Astrocyte (in vitro differentiated cells and primary cell): Measurements from ENCODE around the gene CENPS. TPM values are rescaled to one million over a fixed set of nuclear protein-coding genes. Genes with fewer than 3 reads are reported as not detected.

ENCODE experiments used
- DNase-seq: peaks from one replicate; pipeline ENCODE4 v3.0.0-alpha.2; 2010; ENCODE audit warnings: low read depth
- FAIRE-seq: peaks from 2 replicates; lab custom pipeline; 2011; peaks lifted over from hg19 to GRCh38; lab: Jason Lieb, UNC
- H2AFZ ChIP-seq: 2 replicates; pipeline ENCODE4 v1.6.0; 2012; ENCODE audit warnings: low read depth, low read length, inconsistent platforms
- H3K27ac ChIP-seq: 2 replicates; pipeline ENCODE4 v1.5.1; 2011; ENCODE audit warnings: low read depth, low read length, inconsistent platforms
- H3K27me3 ChIP-seq: 2 replicates; pipeline ENCODE4 v1.6.0; 2011; ENCODE audit warnings: low read length, inconsistent platforms; ENCODE audit not compliant: insufficient read depth
- H3K36me3 ChIP-seq: 2 replicates; pipeline ENCODE4 v1.5.1; 2011; ENCODE audit warnings: low read length, inconsistent platforms; ENCODE audit not compliant: insufficient read depth
- H3K4me1 ChIP-seq: 2 replicates; pipeline ENCODE4 v1.5.1; 2011; ENCODE audit warnings: low read length, inconsistent platforms; ENCODE audit not compliant: insufficient read depth
- H3K4me2 ChIP-seq: 2 replicates; pipeline ENCODE4 v1.6.0; 2012; ENCODE audit warnings: low read length, inconsistent platforms
- H3K4me3 ChIP-seq: 2 replicates; pipeline ENCODE4 v1.5.1; 2011; ENCODE audit warnings: low read depth, mild to moderate bottlenecking, low read length, inconsistent platforms; ENCODE audit not compliant: insufficient read depth
- H3K79me2 ChIP-seq: 2 replicates; pipeline ENCODE4 v1.6.0; 2012; ENCODE audit warnings: mild to moderate bottlenecking, low read length, inconsistent platforms; ENCODE audit not compliant: insufficient read depth
- H3K9ac ChIP-seq: 2 replicates; pipeline ENCODE4 v1.6.0; 2012; ENCODE audit warnings: mild to moderate bottlenecking, low read length, inconsistent platforms
- H3K9me3 ChIP-seq: 2 replicates; pipeline ENCODE4 v1.5.1; 2012; ENCODE audit warnings: low read depth, mild to moderate bottlenecking, low read length, inconsistent platforms; ENCODE audit not compliant: insufficient read depth
- H4K20me1 ChIP-seq: 2 replicates; pipeline ENCODE4 v1.6.0; 2012; ENCODE audit warnings: low read length, inconsistent platforms; ENCODE audit not compliant: insufficient read depth
- H3K27ac Mint-ChIP-seq: one replicate; pipeline ENCODE4 v1.8.0; 2021; ENCODE audit warnings: mild to moderate bottlenecking, mixed read lengths; ENCODE audit not compliant: unreplicated experiment
- H3K27me3 Mint-ChIP-seq: one replicate; pipeline ENCODE4 v1.8.0; 2021; ENCODE audit warnings: low read depth, mixed read lengths; ENCODE audit not compliant: unreplicated experiment
- H3K36me3 Mint-ChIP-seq: one replicate; pipeline ENCODE4 v1.8.0; 2021; ENCODE audit warnings: low read depth, mixed read lengths; ENCODE audit not compliant: unreplicated experiment
- H3K4me1 Mint-ChIP-seq: one replicate; pipeline ENCODE4 v1.8.0; 2021; ENCODE audit warnings: low read depth, mixed read lengths; ENCODE audit not compliant: unreplicated experiment
- H3K4me3 Mint-ChIP-seq: one replicate; pipeline ENCODE4 v1.8.0; 2021; ENCODE audit warnings: mild to moderate bottlenecking, moderate library complexity, mixed read lengths; ENCODE audit not compliant: unreplicated experiment
- H3K9me3 Mint-ChIP-seq: one replicate; pipeline ENCODE4 v1.8.0; 2021; ENCODE audit warnings: mild to moderate bottlenecking, mixed read lengths; ENCODE audit not compliant: unreplicated experiment
- CTCF ChIP-seq: IDR thresholded peaks from 2 replicates; pipeline ENCODE4 v1.5.1; 2011; ENCODE audit warnings: low read depth, mild to moderate bottlenecking, inconsistent platforms, low read length, moderate library complexity; ENCODE audit not compliant: insufficient read depth
- EZH2 ChIP-seq: IDR thresholded peaks from 2 replicates; pipeline ENCODE4 v1.6.1; 2012; ENCODE audit warnings: mild to moderate bottlenecking, low read length, inconsistent platforms; ENCODE audit not compliant: insufficient read depth
- total RNA-seq: library from RNA; stranded (reverse); gene quantifications from 2 replicates; pipeline ENCODE4 v1.2.1, GENCODE V29; 2021

CENPS gene
- total RNA-seq, 1 donor from 2014 or later = 9.0 TPM

- Mint-ChIP-seq H3K27me3 (no peaks in the 10 kb centered on the region), H3K9me3 (no peaks in the 10 kb centered on the region), H3K4me3 (no peak overlapping the region), H3K36me3 (no peaks in the 10 kb centered on the region), H3K27ac (no peak overlapping the region), H3K4me1 (no peaks in the 10 kb centered on the region)
- TF ChIP-seq EZH2 (no peak), CTCF (no peak)
- no peaks in the 10 kb centered on the region for H3K9me3 ChIP-seq
- H3K36me3 ChIP-seq = no peaks in the 10 kb centered on the region
- no peaks in the 10 kb centered on the region for H3K27me3 ChIP-seq
- H3K4me1 ChIP-seq = peaks cover 12% of the 10 kb centered on the region
- FAIRE-seq = no peak
- H3K4me3 ChIP-seq = no peak overlapping the region
- peaks cover 13% of the 10 kb centered on the region for H3K79me2 ChIP-seq
- no peak for DNase-seq
- no peak overlapping the region for H2AFZ ChIP-seq
- H4K20me1 ChIP-seq = no peaks in the 10 kb centered on the region
- H3K4me2 ChIP-seq = no peak overlapping the region
- H3K27ac ChIP-seq = no peak overlapping the region
- no peak overlapping the region for H3K9ac ChIP-seq
Observed at GRCh38 chr1:10428984-10429383, 1.2 kb upstream of the CENPS start.

- Histone ChIP-seq H3K4me3 (peak overlapping the region; percentile 80), H3K9ac (peak overlapping the region; percentile 86), H3K27ac (no peak overlapping the region), H3K9me3 (no peaks in the 10 kb centered on the region), H3K36me3 (no peaks in the 10 kb centered on the region), H3K4me2 (peak overlapping the region; percentile 95), H3K27me3 (no peaks in the 10 kb centered on the region), H3K79me2 (peaks cover 13% of the 10 kb centered on the region), H2AFZ (peak overlapping the region; percentile 88), H3K4me1 (peaks cover 12% of the 10 kb centered on the region), H4K20me1 (no peaks in the 10 kb centered on the region)
- TF ChIP-seq EZH2 = no peak
- TF ChIP-seq CTCF = no peak
- H3K4me1 Mint-ChIP-seq = no peaks in the 10 kb centered on the region
- no peaks in the 10 kb centered on the region for H3K36me3 Mint-ChIP-seq
- FAIRE-seq (no peak), DNase-seq (peak; percentile 4)
- H3K27me3 Mint-ChIP-seq = no peaks in the 10 kb centered on the region
- H3K4me3 Mint-ChIP-seq = peak overlapping the region; percentile 86
- H3K27ac Mint-ChIP-seq = no peak overlapping the region
- H3K9me3 Mint-ChIP-seq = no peaks in the 10 kb centered on the region
Observed at GRCh38 chr1:10429868-10430215, 391 bp upstream of the CENPS start.

DNA sequence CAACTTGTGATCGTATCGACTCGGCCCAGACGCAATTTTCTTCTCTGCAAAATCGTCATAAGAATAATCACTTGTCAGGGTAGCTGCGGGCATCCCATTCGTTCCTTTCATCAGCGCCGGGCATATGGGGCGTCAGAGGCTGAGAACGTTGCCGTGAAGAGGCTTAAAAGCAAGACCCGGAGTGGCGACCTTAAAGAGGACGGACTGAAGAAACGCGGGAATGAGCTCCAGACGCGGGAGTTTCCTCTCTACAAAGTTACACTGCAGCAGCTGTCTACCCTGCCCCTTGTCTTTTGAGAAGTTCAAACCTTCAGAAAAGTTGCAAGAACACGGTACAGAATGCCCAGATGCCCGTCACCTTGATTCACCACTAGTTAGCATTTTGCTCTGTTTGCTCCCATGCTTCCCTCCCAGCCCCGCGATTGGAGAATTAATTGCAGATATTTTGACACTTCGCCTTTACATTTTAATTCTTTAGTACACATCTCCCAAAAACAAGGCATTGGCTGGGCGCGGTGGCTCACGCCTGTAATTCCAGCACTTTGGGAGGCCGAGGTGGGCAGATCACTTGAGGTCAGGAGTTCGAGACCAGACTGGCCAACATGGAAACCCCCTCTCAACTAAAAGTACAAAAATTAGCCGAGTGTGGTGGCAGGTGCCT lies 967 bp downstream of the CENPS start:
- Mint-ChIP-seq H3K27me3 (no peaks in the 10 kb centered on the region), H3K9me3 (no peaks in the 10 kb centered on the region), H3K36me3 (no peaks in the 10 kb centered on the region), H3K4me1 (no peaks in the 10 kb centered on the region), H3K27ac (peak overlapping the region; percentile 21), H3K4me3 (peak overlapping the region; percentile 86)
- no peak for TF ChIP-seq CTCF
- Histone ChIP-seq H3K36me3 (no peaks in the 10 kb centered on the region), H4K20me1 (no peaks in the 10 kb centered on the region), H3K27me3 (no peaks in the 10 kb centered on the region), H3K4me3 (peak overlapping the region; percentile 80), H3K27ac (peak overlapping the region; percentile 73), H3K9ac (peak overlapping the region; percentile 86), H3K4me1 (peaks cover 12% of the 10 kb centered on the region), H3K4me2 (peak overlapping the region; percentile 95), H3K79me2 (peaks cover 13% of the 10 kb centered on the region), H3K9me3 (no peaks in the 10 kb centered on the region), H2AFZ (peak overlapping the region; percentile 88)
- DNase-seq (peak; percentile 29), FAIRE-seq (no peak)
